Fibroblast of upper back skin (primary cell): ENCODE data around the gene CYP3A7.
"Not testable (repeated sequence)": the region's sequence is repeated elsewhere in the genome, so short reads cannot be mapped to it uniquely, and the experiment has no call there.

Source experiments
- DNase-seq: peaks from one replicate; pipeline ENCODE4 v3.0.0-alpha.2; 2013

CYP3A7 gene

DNA sequence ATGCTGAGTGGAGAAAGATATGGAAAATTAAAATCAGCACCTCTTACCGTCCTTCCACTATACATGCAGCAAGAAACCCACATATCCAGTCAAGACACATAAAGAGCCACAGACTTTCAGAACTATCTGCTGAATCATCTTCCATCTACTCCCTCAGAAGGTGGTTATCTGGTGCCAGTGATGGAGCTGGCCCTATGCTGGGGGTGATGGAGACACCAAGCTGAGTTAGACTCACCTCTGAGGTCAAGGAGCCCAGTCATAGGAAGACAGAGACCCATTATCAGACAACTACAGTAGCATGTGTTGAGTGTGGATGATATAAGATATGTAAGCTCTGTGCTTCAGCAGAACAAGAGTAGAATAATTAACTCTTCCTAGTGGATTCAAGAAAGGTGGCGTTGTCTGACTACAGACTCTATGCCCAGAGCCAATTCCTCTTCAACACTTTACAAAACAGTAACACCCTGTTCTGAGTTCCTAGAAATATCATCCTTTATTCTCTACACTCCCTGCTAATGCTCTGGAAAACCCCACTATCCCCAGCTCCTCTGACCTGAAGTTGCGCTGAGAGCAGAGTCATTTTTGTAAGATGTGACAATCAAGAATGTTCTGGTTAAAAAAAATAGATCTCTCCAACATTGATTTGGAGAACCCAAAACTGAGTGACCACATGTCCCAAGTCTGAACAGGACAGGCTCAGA, 69.5 kb downstream of the CYP3A7 start:
- no peak for DNase-seq

DNA sequence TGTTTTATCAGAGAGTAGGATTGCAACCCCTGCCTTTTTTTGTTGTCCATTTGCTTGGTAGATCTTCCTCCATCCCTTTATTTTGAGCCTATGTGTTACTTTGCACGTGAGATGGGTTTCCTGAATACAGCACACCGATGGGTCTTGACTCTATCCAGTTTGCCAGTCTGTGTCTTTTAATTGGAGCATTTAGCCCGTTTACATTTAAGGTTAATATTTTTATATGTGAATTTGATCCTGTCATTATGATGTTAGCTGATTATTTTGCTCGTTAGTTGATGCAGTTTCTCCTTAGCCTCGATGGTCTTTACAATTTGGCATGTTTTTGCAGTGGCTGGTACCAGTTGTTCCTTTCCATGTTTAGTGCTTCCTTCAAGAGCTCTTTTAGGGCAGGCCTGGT, 77.1 kb downstream of the CYP3A7 start:
- DNase-seq, result not testable (repeated sequence)
